Spleen (tissue), 11 donors: ENCODE data around the gene ACTR1B. TPM values are rescaled to one million over a fixed set of nuclear protein-coding genes. Genes with fewer than 3 reads are reported as not detected.

Experiments
- DNase-seq: peaks from one replicate; pipeline ENCODE4 v3.0.0-alpha.2; 2020
- H3K27ac ChIP-seq, 8 donors: fragments of 200-600 bp; sonication (generic) in 7 of 8; 1 replicate in 4 of 8; 2 replicates in 4 of 8; pipeline versions ENCODE4 v1.5.0 to v1.8.0; 2016 to 2021; ENCODE audit warnings: inconsistent platforms in 4 of 8, mild to moderate bottlenecking in 4 of 8, moderate library complexity in 1 of 8
- H3K27me3 ChIP-seq, 7 donors: fragments of 200-600 bp; sonication (generic) in 6 of 7; replicated peaks in 1 of 7; 1 replicate in 4 of 7; 2 replicates in 3 of 7; pipeline versions ENCODE4 v1.5.0 to v1.8.0; 2016 to 2021; ENCODE audit warnings: inconsistent platforms in 3 of 7, mild to moderate bottlenecking in 1 of 7
- H3K36me3 ChIP-seq, 6 donors: fragments of 200-600 bp; sonication (generic) in 5 of 6; 1 replicate in 4 of 6; 2 replicates in 2 of 6; pipeline versions ENCODE4 v1.5.0 to v1.8.0; 2016 to 2021; ENCODE audit warnings: inconsistent platforms in 2 of 6
- H3K4me1 ChIP-seq, 6 donors: fragments of 200-600 bp; sonication (generic) in 5 of 6; 1 replicate in 3 of 6; 2 replicates in 3 of 6; pipeline versions ENCODE4 v1.5.0 to v1.8.0; 2016 to 2021; ENCODE audit warnings: inconsistent platforms in 3 of 6
- H3K4me3 ChIP-seq, 8 donors: fragments of 200-600 bp; sonication (generic) in 7 of 8; 1 replicate in 4 of 8; 2 replicates in 4 of 8; pipeline versions ENCODE4 v1.5.0 to v1.8.0; 2016 to 2021; ENCODE audit warnings: inconsistent platforms in 4 of 8, mild to moderate bottlenecking in 4 of 8, moderate library complexity in 2 of 8
- H3K9me3 ChIP-seq, 8 donors: fragments of 200-600 bp; sonication (generic) in 7 of 8; 1 replicate in 4 of 8; 2 replicates in 4 of 8; pipeline versions ENCODE4 v1.5.0 to v1.8.0; 2016 to 2021; ENCODE audit warnings: inconsistent platforms in 4 of 8
- POLR2A ChIP-seq, 3 donors: fragments of 450-650 bp; IDR thresholded peaks; one replicate each; pipeline ENCODE4 v1.5.1; 2017; ENCODE audit warnings: antibody characterized with exemption in 3 of 3, mild to moderate bottlenecking in 1 of 3
- POLR2AphosphoS5 ChIP-seq, 3 donors: sonication (generic); formaldehyde crosslinking; IDR thresholded peaks; one replicate each; pipeline ENCODE4 v1.5.1; 2017; ENCODE audit warnings: antibody characterized with exemption in 3 of 3
- WGBS, 5 donors: extraction: QIAGEN DNeasy Blood & Tissue Kit in 3 of 5; methylation state at CpG; one replicate each; pipeline versions ENCODE4 v1.1.5 to v1.1.7; 2013 to 2018; 5-methylcytosine and 5-hydroxymethylcytosine counted together
- intact Hi-C: fragments of 100-400 bp; cut with DNase I; formaldehyde crosslinking; loops from one replicate; pipeline ENCODE4 v1.15.0; 2023; ENCODE audit warnings: low total_unique reads
- polyA plus RNA-seq, 3 donors: library from polyadenylated mRNA; stranded (reverse); fragments of 200-250 nt; gene quantifications; one replicate each; pipeline ENCODE4 v1.2.1, GENCODE V29; 2013
- total RNA-seq, 7 donors: library from RNA; depleted of rRNA in 3 of 7; stranded (reverse); fragments of >200 nt in 3 of 7; fragmentation: NEBNext Ultra II Directional in 4 of 7; extraction: Animal tissue kit (Norgen Biotek cat#: 25700) in 4 of 7; gene quantifications; one replicate each; pipeline versions ENCODE4 v1.1.0 to v1.2.1, GENCODE V29; 2016 to 2021
- TF ChIP-seq, protein P1 (sequence below), 11 experiments: fragments of 200-600 bp in 7 of 11; fragments of 450-650 bp in 4 of 11; sonication (generic) in 4 of 11; IDR thresholded peaks in 8 of 11; conservative IDR thresholded peaks in 3 of 11; 1 replicate in 7 of 11; 2 replicates in 4 of 11; pipeline versions ENCODE4 v1.4.0 to v1.8.0; 2016 to 2021; ENCODE audit warnings: antibody characterized with exemption in 11 of 11, inconsistent platforms in 4 of 11, mild to moderate bottlenecking in 1 of 11
- donor health status: healthy with polysubstance abuse.
- donor health status: DM: no; HTN: no; CAD: no; lungs with moderate emphysema.
- donor health status: DM: no; HTN: no; CAD: no.
- donor health status: Bipolar disorder and iron deficiency.
- donor health status: healthy.
- donor health status: DM: no; HTN: no; CAD: no.
- donor health status: DM: yes; HTN: yes; CAD: no.

ACTR1B gene
- total and polyA plus RNA-seq, 10 donors: 59.7 to 101 (median 77.1) TPM

DNA sequence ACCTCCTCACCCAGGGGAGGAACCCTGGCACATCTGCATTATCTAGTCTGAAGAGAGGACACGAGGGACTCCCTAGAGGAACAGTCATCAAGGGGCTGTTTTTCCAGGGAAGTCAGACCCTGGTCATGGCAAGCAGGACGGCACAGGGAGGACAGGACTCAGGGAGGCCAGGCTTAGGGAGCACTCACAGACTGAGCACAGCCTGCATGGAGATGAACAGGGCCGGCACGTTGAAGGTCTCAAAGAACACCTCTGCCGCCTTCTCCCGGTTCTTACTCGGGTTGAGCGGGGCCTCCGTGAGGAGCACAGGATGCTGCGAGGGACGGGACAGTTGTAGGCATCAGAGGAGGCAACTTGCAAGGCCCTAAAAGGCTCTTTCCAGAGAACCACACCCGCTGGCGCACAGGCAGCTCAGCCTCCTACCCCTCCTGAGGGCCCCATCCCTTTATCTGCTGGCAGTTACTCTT, 5.1 kb downstream of the ACTR1B start:
- TF ChIP-seq POLR2AphosphoS5 (IDR thresholded peaks at IDR 0.05) (no peak), POLR2A (IDR thresholded peaks at IDR 0.05) (no peak)
- TF ChIP-seq, protein P1, sequence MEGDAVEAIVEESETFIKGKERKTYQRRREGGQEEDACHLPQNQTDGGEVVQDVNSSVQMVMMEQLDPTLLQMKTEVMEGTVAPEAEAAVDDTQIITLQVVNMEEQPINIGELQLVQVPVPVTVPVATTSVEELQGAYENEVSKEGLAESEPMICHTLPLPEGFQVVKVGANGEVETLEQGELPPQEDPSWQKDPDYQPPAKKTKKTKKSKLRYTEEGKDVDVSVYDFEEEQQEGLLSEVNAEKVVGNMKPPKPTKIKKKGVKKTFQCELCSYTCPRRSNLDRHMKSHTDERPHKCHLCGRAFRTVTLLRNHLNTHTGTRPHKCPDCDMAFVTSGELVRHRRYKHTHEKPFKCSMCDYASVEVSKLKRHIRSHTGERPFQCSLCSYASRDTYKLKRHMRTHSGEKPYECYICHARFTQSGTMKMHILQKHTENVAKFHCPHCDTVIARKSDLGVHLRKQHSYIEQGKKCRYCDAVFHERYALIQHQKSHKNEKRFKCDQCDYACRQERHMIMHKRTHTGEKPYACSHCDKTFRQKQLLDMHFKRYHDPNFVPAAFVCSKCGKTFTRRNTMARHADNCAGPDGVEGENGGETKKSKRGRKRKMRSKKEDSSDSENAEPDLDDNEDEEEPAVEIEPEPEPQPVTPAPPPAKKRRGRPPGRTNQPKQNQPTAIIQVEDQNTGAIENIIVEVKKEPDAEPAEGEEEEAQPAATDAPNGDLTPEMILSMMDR (IDR thresholded peaks at IDR 0.05 in 8 of 11, conservative IDR thresholded peaks at IDR 0.05 in 3 of 11): no peak
- Histone ChIP-seq H3K9me3 (peaks cover 0 to 7% (median 2%) of the 10 kb centered on the region in 8 donors), H3K4me3 (no peak overlapping the region), H3K27ac (no peak overlapping the region), H3K4me1 (peaks cover 20 to 41% (median 33%) of the 10 kb centered on the region in 6 donors), H3K36me3 (peaks cover 4 to 79% (median 41%) of the 10 kb centered on the region in 6 donors), H3K27me3 (no peaks in the 10 kb centered on the region)
- intact Hi-C loops: no loop called here
- DNase-seq: no peak
- 91 to 95% (median 94%) methylated on average over 13 of the region's 13 CpGs for WGBS, 5 donors

DNA sequence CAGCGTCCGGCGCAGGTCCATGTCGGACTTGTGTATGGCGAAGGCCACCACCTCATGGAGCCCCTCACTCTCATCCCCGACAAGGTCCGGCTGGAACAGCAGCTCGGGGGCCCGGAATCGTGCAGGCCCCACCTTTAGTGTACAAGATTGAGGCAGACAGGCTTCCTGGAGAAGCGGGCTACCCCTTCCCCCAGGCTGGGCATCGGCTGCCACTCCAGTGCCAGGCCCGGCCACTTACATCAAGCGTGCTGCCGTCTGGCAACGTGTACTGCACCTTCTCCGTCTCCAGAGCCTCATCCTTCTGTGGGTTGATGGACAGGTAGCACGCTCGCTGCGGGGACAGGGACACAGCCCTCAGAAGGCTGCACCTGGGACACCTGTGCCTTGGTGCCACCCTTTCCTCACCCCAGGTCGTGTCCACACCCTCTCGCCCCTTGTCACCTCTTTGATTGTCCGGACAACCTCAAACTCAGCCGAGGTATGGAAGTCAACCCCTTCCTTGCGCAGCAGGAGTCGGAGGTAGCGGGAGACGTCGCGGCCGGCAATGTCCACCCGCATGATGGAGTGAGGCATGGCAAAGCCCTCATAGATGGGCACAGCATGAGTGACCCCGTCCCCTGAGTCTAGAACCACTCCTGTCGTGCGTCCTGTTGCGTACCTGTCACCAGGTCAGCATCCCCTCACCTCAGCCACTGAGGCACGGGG, 5.7 kb downstream of the ACTR1B start:
- WGBS, 5 donors: 93 to 96% (median 95%) methylated on average over 36 to 37 of the region's 37 CpGs
- Histone ChIP-seq H3K36me3 (peaks cover 4 to 82% (median 42%) of the 10 kb centered on the region in 6 donors), H3K27ac (no peak overlapping the region), H3K9me3 (peaks cover 0 to 9% (median 2%) of the 10 kb centered on the region in 8 donors), H3K4me3 (no peak overlapping the region), H3K27me3 (no peaks in the 10 kb centered on the region), H3K4me1 (peaks cover 20 to 38% (median 32%) of the 10 kb centered on the region in 6 donors)
- TF ChIP-seq, protein P1 (IDR thresholded peaks at IDR 0.05 in 8 of 11, conservative IDR thresholded peaks at IDR 0.05 in 3 of 11): no peak
- TF ChIP-seq POLR2AphosphoS5 (IDR thresholded peaks at IDR 0.05): peak in 2 of 3 donors; percentile 27 to 53
- intact Hi-C loops: no loop called here
- DNase-seq: no peak

DNA sequence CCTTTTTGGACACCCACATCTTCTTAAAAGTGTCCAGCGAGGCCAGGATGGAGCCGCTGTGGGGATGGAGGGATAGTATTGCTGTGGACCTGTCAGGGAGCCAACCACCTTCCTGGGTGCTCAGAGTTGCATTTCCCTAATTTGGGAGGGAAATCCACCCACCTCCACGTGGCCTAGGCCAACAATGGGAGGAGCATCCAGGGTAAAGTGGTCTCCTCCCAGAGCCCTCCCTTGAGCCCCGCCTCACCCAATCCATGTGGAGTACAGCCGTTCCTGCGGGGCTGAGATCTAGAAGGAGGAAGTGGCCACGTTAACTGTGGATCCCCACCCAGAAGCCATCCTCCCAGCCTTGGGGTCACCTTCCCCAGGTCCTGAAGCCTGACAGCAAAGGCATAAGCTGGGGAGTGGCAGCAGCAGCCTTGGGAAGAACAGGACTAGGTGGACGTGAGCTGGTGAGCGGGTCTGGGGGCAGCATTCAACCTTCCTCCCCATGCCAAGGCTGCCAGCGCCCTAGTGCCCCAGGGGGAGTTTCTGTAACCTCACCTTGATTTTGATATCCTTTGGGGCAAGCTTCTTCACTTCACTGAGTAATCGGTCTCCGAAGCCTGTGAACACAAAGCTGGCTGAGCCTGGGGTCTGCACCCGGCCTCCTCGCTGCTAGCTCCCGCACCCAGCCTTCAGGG, 6.8 kb downstream of the ACTR1B start:
- no peak for TF ChIP-seq POLR2A (IDR thresholded peaks at IDR 0.05)
- TF ChIP-seq, protein P1 (IDR thresholded peaks at IDR 0.05 in 8 of 11, conservative IDR thresholded peaks at IDR 0.05 in 3 of 11): no peak
- intact Hi-C loops: no loop called here
- H3K9me3 ChIP-seq: peaks cover 0 to 9% (median 2%) of the 10 kb centered on the region in 8 donors
- peaks cover 4 to 82% (median 42%) of the 10 kb centered on the region in 6 donors for H3K36me3 ChIP-seq
- WGBS, 5 donors: 79 to 90% (median 85%) methylated on average over 15 of the region's 15 CpGs
- H3K27me3 ChIP-seq: no peaks in the 10 kb centered on the region
- no peak overlapping the region for H3K27ac ChIP-seq
- no peak overlapping the region for H3K4me3 ChIP-seq
- H3K4me1 ChIP-seq: peaks cover 17 to 27% (median 21%) of the 10 kb centered on the region in 6 donors
- DNase-seq: no peak
